ENCODE data around the gene RUNX3. TPM values are rescaled to one million over a fixed set of nuclear protein-coding genes. Genes with fewer than 3 reads are reported as not detected.

The RUNX3 gene
- total RNA-seq, 1 experiment from 2014 or later = 1.5 TPM

- no peak for TF ChIP-seq AR (CRISPR knock-in tag; IDR thresholded peaks at IDR 0.05)
Measured at GRCh38 chr1:24954631-24955030, 24.6 kb upstream of the RUNX3 start (continued).

- ChIA-PET CTCF (interaction anchor here (0.6 to 1.0 kb wide), 2 partner anchors 14 to 110 kb away, joined by 3 read pairs; no protein-coding TSS in a partner anchor), POLR2A (no interaction called here)
- Mint-ChIP-seq H3K36me3 (no peaks in the 10 kb centered on the region), H3K4me3 (no peak overlapping the region), H3K4me1 (peaks cover 29% of the 10 kb centered on the region), H3K27ac (no peak overlapping the region), H3K27me3 (ENCODE audit: low read depth) (no peaks in the 10 kb centered on the region), H3K9me3 (no peaks in the 10 kb centered on the region)
- no peak for DNase-seq (ENCODE audit: low spot score)
- no peak for TF ChIP-seq E2F5 (CRISPR knock-in tag; IDR thresholded peaks at IDR 0.05)
- no peak for TF ChIP-seq TEAD1 (CRISPR knock-in tag; IDR thresholded peaks at IDR 0.05)
- no peak for TF ChIP-seq MLX (CRISPR knock-in tag; IDR thresholded peaks at IDR 0.05)
- TF ChIP-seq NR3C1 (CRISPR knock-in tag; conservative IDR thresholded peaks at IDR 0.05; ENCODE audit: low read depth) = no peak
- TF ChIP-seq ZNF281 (CRISPR knock-in tag; IDR thresholded peaks at IDR 0.05) = no peak
- TF ChIP-seq HMGXB4 (CRISPR knock-in tag; IDR thresholded peaks at IDR 0.05) = no peak
- TF ChIP-seq ZNF532 (CRISPR knock-in tag; IDR thresholded peaks at IDR 0.05; ENCODE audit: borderline replicate concordance) = no peak
- no peak for TF ChIP-seq SMAD4 (CRISPR knock-in tag; IDR thresholded peaks at IDR 0.05)
- TF ChIP-seq ESRRA (CRISPR knock-in tag; IDR thresholded peaks at IDR 0.05; ENCODE audit: borderline replicate concordance) = no peak
- TF ChIP-seq IRF2 (CRISPR knock-in tag; IDR thresholded peaks at IDR 0.05; ENCODE audit: borderline replicate concordance, low read depth) = no peak
- no peak for TF ChIP-seq SMAD3 (CRISPR knock-in tag; IDR thresholded peaks at IDR 0.05; ENCODE audit: borderline replicate concordance)
- no peak for TF ChIP-seq CTCF (IDR thresholded peaks at IDR 0.05)
- TF ChIP-seq NFATC4 (CRISPR knock-in tag; IDR thresholded peaks at IDR 0.05) = no peak
- TF ChIP-seq NFE2L1 (CRISPR knock-in tag; IDR thresholded peaks at IDR 0.05) = no peak
- no peak for TF ChIP-seq ATF1 (CRISPR knock-in tag; IDR thresholded peaks at IDR 0.05)
- TF ChIP-seq RELA (CRISPR knock-in tag; IDR thresholded peaks at IDR 0.05; ENCODE audit: borderline replicate concordance) = no peak
- TF ChIP-seq PREB (CRISPR knock-in tag; IDR thresholded peaks at IDR 0.05; ENCODE audit: borderline replicate concordance) = no peak
- TF ChIP-seq CDX4 (CRISPR knock-in tag; IDR thresholded peaks at IDR 0.05; ENCODE audit: borderline replicate concordance) = no peak
- ATAC-seq = no peak
Measured at GRCh38 chr1:24954022-24954421, 23.9 kb upstream of the RUNX3 start.

Data from WTC11 (cell line).